HG02763 (cell line): Measurements from ENCODE around the gene PRDM15.
"Not testable (repeated sequence)": the region's sequence is repeated elsewhere in the genome, so short reads cannot be mapped to it uniquely, and the experiment has no call there.

Experiments
- ATAC-seq: cut with Tn5 transposase; IDR thresholded peaks from one replicate; pipeline ENCODE4 v1.9.1; 2021; ENCODE audit warnings: mild to moderate bottlenecking, moderate library complexity; ENCODE audit not compliant: unreplicated experiment

The PRDM15 gene

GRCh38 chr21:41809891-41810596 is 69.1 kb downstream of the PRDM15 start:
- ATAC-seq, result no peak

- ATAC-seq, result no peak
Measured at GRCh38 chr21:41808846-41809245, 70.3 kb downstream of the PRDM15 start.

GRCh38 chr21:41808094-41808493 is 71.0 kb downstream of the PRDM15 start:
- no peak for ATAC-seq

- no peak for ATAC-seq
Measured at GRCh38 chr21:41806773-41807172, 72.4 kb downstream of the PRDM15 start.

GRCh38 chr21:41805643-41806042 is 73.5 kb downstream of the PRDM15 start:
- no peak for ATAC-seq

GRCh38 chr21:41805038-41805437 is 74.1 kb downstream of the PRDM15 start:
- ATAC-seq, result no peak

- no peak for ATAC-seq
Measured at GRCh38 chr21:41804381-41804780, 74.8 kb downstream of the PRDM15 start.

- no peak for ATAC-seq
Measured at GRCh38 chr21:41803316-41803715, 75.8 kb downstream of the PRDM15 start.

- no peak for ATAC-seq
Measured at GRCh38 chr21:41802684-41803083, 76.5 kb downstream of the PRDM15 start.

GRCh38 chr21:41802198-41802584 is 77.0 kb downstream of the PRDM15 start:
- ATAC-seq, result no peak

GRCh38 chr21:41801321-41802197 is 77.6 kb downstream of the PRDM15 start:
- ATAC-seq, result no peak

GRCh38 chr21:41800425-41801320 is 78.5 kb downstream of the PRDM15 start:
- ATAC-seq, result no peak

- no peak for ATAC-seq
Measured at GRCh38 chr21:41799763-41800162, 79.4 kb downstream of the PRDM15 start.

GRCh38 chr21:41798326-41798725 is 80.8 kb downstream of the PRDM15 start:
- no peak for ATAC-seq

- no peak for ATAC-seq
Measured at GRCh38 chr21:41796476-41797080, 82.6 kb downstream of the PRDM15 start.

- no peak for ATAC-seq
Measured at GRCh38 chr21:41795726-41796125, 83.4 kb downstream of the PRDM15 start.

GRCh38 chr21:41794600-41794999 is 84.5 kb downstream of the PRDM15 start:
- ATAC-seq, result no peak

GRCh38 chr21:41792711-41793110 is 86.4 kb downstream of the PRDM15 start:
- no peak for ATAC-seq

GRCh38 chr21:41786509-41786987 is 92.6 kb downstream of the PRDM15 start:
- ATAC-seq, result no peak

GRCh38 chr21:41785262-41785661 is 93.9 kb downstream of the PRDM15 start:
- not testable (repeated sequence) for ATAC-seq
